ACC112 (cell line): ENCODE measurements around the gene PGM3.

Experiments used
- H2AFZ ChIP-seq: fragments of 200-600 bp; sonication (generic); one replicate; pipeline ENCODE4 v1.6.0; 2017; ENCODE audit warnings: antibody characterized with exemption, low read length; ENCODE audit not compliant: unreplicated experiment
- H3K27ac ChIP-seq: fragments of 200-600 bp; sonication (generic); 2 replicates; pipeline ENCODE4 v1.5.1; 2014; ENCODE audit warnings: low read depth, mild to moderate bottlenecking, antibody characterized with exemption, low read length, moderate library complexity
- H3K27me3 ChIP-seq: fragments of 200-600 bp; sonication (generic); 2 replicates; pipeline ENCODE4 v1.6.1; 2014; ENCODE audit warnings: mild to moderate bottlenecking, antibody characterized with exemption, low read length, moderate library complexity, mixed read lengths; ENCODE audit not compliant: insufficient read depth
- H3K36me3 ChIP-seq: fragments of 200-600 bp; sonication (generic); 2 replicates; pipeline ENCODE4 v1.6.1; 2016; ENCODE audit warnings: mild to moderate bottlenecking, antibody characterized with exemption, low read length, moderate library complexity, mixed read lengths; ENCODE audit not compliant: insufficient read depth
- H3K4me1 ChIP-seq: fragments of 200-600 bp; sonication (generic); one replicate; pipeline ENCODE4 v1.6.1; 2016; ENCODE audit warnings: low read length, mixed read lengths; ENCODE audit not compliant: insufficient read depth, unreplicated experiment, control insufficient read depth
- H3K4me3 ChIP-seq: fragments of 200-600 bp; sonication (generic); 2 replicates; pipeline ENCODE4 v1.5.1; 2014; ENCODE audit warnings: mild to moderate bottlenecking, low read depth, low read length
- H3K79me2 ChIP-seq: fragments of 200-600 bp; sonication (generic); one replicate; pipeline ENCODE4 v1.6.0; 2016; ENCODE audit warnings: low read length; ENCODE audit not compliant: control insufficient read depth, unreplicated experiment, insufficient read depth

The PGM3 gene

GRCh38 chr6:83182114-83182513, 11.0 kb downstream of the PGM3 start:
- H3K27ac ChIP-seq = peak overlapping the region; percentile 93
- peaks cover 26% of the 10 kb centered on the region for H3K79me2 ChIP-seq
- no peak overlapping the region for H3K4me3 ChIP-seq
- peaks cover 51% of the 10 kb centered on the region for H3K36me3 ChIP-seq
- H3K4me1 ChIP-seq = peaks cover 26% of the 10 kb centered on the region
- H2AFZ ChIP-seq = no peak overlapping the region
- H3K27me3 ChIP-seq = no peaks in the 10 kb centered on the region

- Histone ChIP-seq H2AFZ (no peak overlapping the region), H3K4me1 (peaks cover 26% of the 10 kb centered on the region), H3K27me3 (no peaks in the 10 kb centered on the region), H3K36me3 (peaks cover 49% of the 10 kb centered on the region), H3K27ac (no peak overlapping the region), H3K4me3 (no peak overlapping the region), H3K79me2 (peaks cover 20% of the 10 kb centered on the region)
Observed at GRCh38 chr6:83180426-83180950, 12.6 kb downstream of the PGM3 start.

GRCh38 chr6:83176246-83176645, 16.8 kb downstream of the PGM3 start:
- H2AFZ ChIP-seq = no peak overlapping the region
- peaks cover 10% of the 10 kb centered on the region for H3K79me2 ChIP-seq
- no peak overlapping the region for H3K4me3 ChIP-seq
- no peaks in the 10 kb centered on the region for H3K4me1 ChIP-seq
- no peaks in the 10 kb centered on the region for H3K27me3 ChIP-seq
- no peak overlapping the region for H3K27ac ChIP-seq
- peaks cover 45% of the 10 kb centered on the region for H3K36me3 ChIP-seq

GRCh38 chr6:83169511-83169910, 23.6 kb downstream of the PGM3 start:
- no peak overlapping the region for H2AFZ ChIP-seq
- no peaks in the 10 kb centered on the region for H3K79me2 ChIP-seq
- no peaks in the 10 kb centered on the region for H3K4me1 ChIP-seq
- no peak overlapping the region for H3K4me3 ChIP-seq
- no peak overlapping the region for H3K27ac ChIP-seq
- H3K36me3 ChIP-seq = peaks cover 56% of the 10 kb centered on the region
- H3K27me3 ChIP-seq = no peaks in the 10 kb centered on the region

GRCh38 chr6:83169106-83169505, 24.0 kb downstream of the PGM3 start:
- Histone ChIP-seq H3K36me3 (peaks cover 52% of the 10 kb centered on the region), H3K27me3 (no peaks in the 10 kb centered on the region), H3K79me2 (no peaks in the 10 kb centered on the region), H2AFZ (no peak overlapping the region), H3K27ac (no peak overlapping the region), H3K4me1 (no peaks in the 10 kb centered on the region), H3K4me3 (no peak overlapping the region)

GRCh38 chr6:83168556-83168955, 24.5 kb downstream of the PGM3 start:
- Histone ChIP-seq H3K27me3 (no peaks in the 10 kb centered on the region), H3K27ac (no peak overlapping the region), H3K36me3 (peaks cover 52% of the 10 kb centered on the region), H2AFZ (no peak overlapping the region), H3K4me3 (no peak overlapping the region), H3K4me1 (no peaks in the 10 kb centered on the region), H3K79me2 (no peaks in the 10 kb centered on the region)

- H3K27me3 ChIP-seq = no peaks in the 10 kb centered on the region
- H3K4me3 ChIP-seq = no peak overlapping the region
- H3K36me3 ChIP-seq = peaks cover 49% of the 10 kb centered on the region
- no peaks in the 10 kb centered on the region for H3K4me1 ChIP-seq
- H2AFZ ChIP-seq = no peak overlapping the region
- no peak overlapping the region for H3K27ac ChIP-seq
- no peaks in the 10 kb centered on the region for H3K79me2 ChIP-seq
Observed at GRCh38 chr6:83167726-83168278, 25.3 kb downstream of the PGM3 start.

- Histone ChIP-seq H3K27me3 (no peaks in the 10 kb centered on the region), H3K27ac (no peak overlapping the region), H3K36me3 (peaks cover 12% of the 10 kb centered on the region; the same call in 1 of the 2 replicates), H2AFZ (no peak overlapping the region), H3K4me1 (no peaks in the 10 kb centered on the region), H3K4me3 (no peak overlapping the region), H3K79me2 (no peaks in the 10 kb centered on the region)
Observed at GRCh38 chr6:83160167-83160566, 32.9 kb downstream of the PGM3 start.

- H3K27me3 ChIP-seq = no peaks in the 10 kb centered on the region
- no peaks in the 10 kb centered on the region for H3K79me2 ChIP-seq
- H2AFZ ChIP-seq = no peak overlapping the region
- H3K27ac ChIP-seq = no peak overlapping the region
- no peak overlapping the region for H3K4me3 ChIP-seq
- peaks cover 6% of the 10 kb centered on the region for H3K4me1 ChIP-seq
- peaks cover 19% of the 10 kb centered on the region; the same call in 1 of the 2 replicates for H3K36me3 ChIP-seq
Observed at GRCh38 chr6:83155794-83156193, 37.3 kb downstream of the PGM3 start.

- no peaks in the 10 kb centered on the region for H3K27me3 ChIP-seq
- peaks cover 14% of the 10 kb centered on the region; the same call in 1 of the 2 replicates for H3K36me3 ChIP-seq
- no peak overlapping the region for H2AFZ ChIP-seq
- peaks cover 6% of the 10 kb centered on the region for H3K4me1 ChIP-seq
- H3K79me2 ChIP-seq = no peaks in the 10 kb centered on the region
- no peak overlapping the region for H3K4me3 ChIP-seq
- H3K27ac ChIP-seq = no peak overlapping the region
Observed at GRCh38 chr6:83153883-83154521, 39.1 kb downstream of the PGM3 start.

- peaks cover 6% of the 10 kb centered on the region for H3K4me1 ChIP-seq
- H3K27me3 ChIP-seq = no peaks in the 10 kb centered on the region
- H2AFZ ChIP-seq = no peak overlapping the region
- no peak overlapping the region for H3K27ac ChIP-seq
- no peaks in the 10 kb centered on the region for H3K79me2 ChIP-seq
- no peak overlapping the region for H3K4me3 ChIP-seq
- peaks cover 14% of the 10 kb centered on the region; the same call in 1 of the 2 replicates for H3K36me3 ChIP-seq
Observed at GRCh38 chr6:83152913-83153312, 40.2 kb downstream of the PGM3 start.
